ENCODE results near the gene POGZ.
"Not testable (repeated sequence)": the region's sequence is repeated elsewhere in the genome, so short reads cannot be mapped to it uniquely, and the experiment has no call there.

Gene POGZ

GRCh38 chr1:151475175-151475574 lies 15.9 kb upstream of the POGZ start:
- no peak for DNase-seq

- no peak for DNase-seq
These were observed 15.5 kb upstream of the POGZ start for GRCh38 chr1:151474745-151475144.

- no peak for DNase-seq
These were observed 13.8 kb upstream of the POGZ start for GRCh38 chr1:151472856-151473731.

- DNase-seq: no peak
These were observed 5.7 kb upstream of the POGZ start for GRCh38 chr1:151465026-151465425.

GRCh38 chr1:151461694-151462093 lies 2.4 kb upstream of the POGZ start:
- no peak for DNase-seq

GRCh38 chr1:151458802-151459330 lies 428 bp downstream of the POGZ start:
- DNase-seq: peak; percentile 47

- DNase-seq: peak; percentile 61
These were observed 1.1 kb downstream of the POGZ start for GRCh38 chr1:151457911-151458801.

- no peak for DNase-seq
These were observed 3.3 kb downstream of the POGZ start for GRCh38 chr1:151455966-151456365.

- DNase-seq: no peak
These were observed 4.1 kb downstream of the POGZ start for GRCh38 chr1:151455231-151455630.

GRCh38 chr1:151447696-151448095 lies 11.6 kb downstream of the POGZ start:
- no peak for DNase-seq

- DNase-seq: no peak
These were observed 14.5 kb downstream of the POGZ start for GRCh38 chr1:151444783-151445177.

GRCh38 chr1:151443846-151444782 lies 15.2 kb downstream of the POGZ start:
- DNase-seq: peak; percentile 58

- not testable (repeated sequence) for DNase-seq
These were observed 21.9 kb downstream of the POGZ start for GRCh38 chr1:151437396-151437795.

- no peak for DNase-seq
These were observed 22.3 kb downstream of the POGZ start for GRCh38 chr1:151436985-151437384.

- DNase-seq: no peak
These were observed 24.1 kb downstream of the POGZ start for GRCh38 chr1:151435174-151435573.

- DNase-seq: not testable (repeated sequence)
These were observed 25.5 kb downstream of the POGZ start for GRCh38 chr1:151433827-151434226.

GRCh38 chr1:151428068-151428467 lies 31.2 kb downstream of the POGZ start:
- DNase-seq: no peak

- no peak for DNase-seq
These were observed 34.2 kb downstream of the POGZ start for GRCh38 chr1:151425103-151425502.

GRCh38 chr1:151419819-151420218 lies 39.5 kb downstream of the POGZ start:
- DNase-seq: no peak

GRCh38 chr1:151418081-151418480 lies 41.2 kb downstream of the POGZ start:
- DNase-seq: no peak

GRCh38 chr1:151416231-151416630 lies 43.1 kb downstream of the POGZ start:
- DNase-seq: no peak

- no peak for DNase-seq
These were observed 47.4 kb downstream of the POGZ start for GRCh38 chr1:151411884-151412283.
